Fibroblast of gingiva (primary cell): Measurements from ENCODE around the gene CD7.

Experiments
- DNase-seq: peaks from one replicate; pipeline ENCODE4 v3.0.0-alpha.2; 2011; ENCODE audit warnings: low read depth

The CD7 gene

GRCh38 chr17:82314727-82315605, 2.4 kb downstream of the CD7 start:
- DNase-seq, result no peak

GRCh38 chr17:82314012-82314726, 3.2 kb downstream of the CD7 start:
- no peak for DNase-seq

- DNase-seq, result no peak
Measured at GRCh38 chr17:82313195-82314011, 4.0 kb downstream of the CD7 start.

GRCh38 chr17:82311971-82312370, 5.4 kb downstream of the CD7 start:
- DNase-seq, result no peak

GRCh38 chr17:82310877-82311276, 6.5 kb downstream of the CD7 start:
- DNase-seq, result no peak

GRCh38 chr17:82309656-82310570, 7.5 kb downstream of the CD7 start:
- DNase-seq, result no peak

GRCh38 chr17:82305727-82306300, 11.6 kb downstream of the CD7 start:
- no peak for DNase-seq

GRCh38 chr17:82304826-82305726, 12.3 kb downstream of the CD7 start:
- DNase-seq, result no peak

- DNase-seq, result no peak
Measured at GRCh38 chr17:82303944-82304808, 13.2 kb downstream of the CD7 start.

- no peak for DNase-seq
Measured at GRCh38 chr17:82302991-82303943, 14.1 kb downstream of the CD7 start.

GRCh38 chr17:82302568-82302963, 14.8 kb downstream of the CD7 start:
- no peak for DNase-seq

GRCh38 chr17:82301916-82302567, 15.4 kb downstream of the CD7 start:
- no peak for DNase-seq

GRCh38 chr17:82301300-82301915, 16.0 kb downstream of the CD7 start:
- no peak for DNase-seq

- peak; percentile 76 for DNase-seq
Measured at GRCh38 chr17:82300707-82301270, 16.6 kb downstream of the CD7 start.

- DNase-seq, result no peak
Measured at GRCh38 chr17:82300228-82300627, 17.2 kb downstream of the CD7 start.

- no peak for DNase-seq
Measured at GRCh38 chr17:82299452-82299851, 18.0 kb downstream of the CD7 start.
